GM10266 (cell line): ENCODE measurements around the gene EPS15.
"Not testable (repeated sequence)": the region's sequence is repeated elsewhere in the genome, so short reads cannot be mapped to it uniquely, and the experiment has no call there.

Experiments used
- DNase-seq: peaks from one replicate; pipeline ENCODE4 v3.0.0; 2012; ENCODE audit errors: extremely low spot score
- TF ChIP-seq, protein P1 (sequence below): IDR thresholded peaks from 2 replicates; pipeline ENCODE4 v1.5.1; 2012; ENCODE audit warnings: mild to moderate bottlenecking, low read depth; ENCODE audit not compliant: control insufficient read depth, insufficient read depth; ENCODE audit errors: missing control alignments

The EPS15 gene

DNA sequence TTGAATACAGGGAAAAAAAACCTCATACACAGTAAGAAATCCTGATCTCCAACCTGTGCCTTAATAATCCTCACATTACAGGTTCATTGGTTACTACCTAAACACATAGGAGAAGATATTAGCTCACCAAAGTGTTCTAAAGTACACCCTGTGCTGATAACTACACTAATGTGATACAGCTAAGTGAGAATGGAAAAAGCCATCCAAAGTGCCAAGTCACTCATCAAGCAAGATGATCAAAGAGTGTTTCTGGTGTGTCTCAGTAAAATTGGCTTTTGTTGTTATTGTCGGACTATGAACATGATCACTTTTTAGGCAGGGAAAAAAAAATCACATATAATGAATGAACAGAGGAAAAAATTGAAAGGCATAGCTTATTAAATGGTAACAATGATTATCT, 31.4 kb downstream of the EPS15 start:
- DNase-seq = no peak
- TF ChIP-seq, protein P1, sequence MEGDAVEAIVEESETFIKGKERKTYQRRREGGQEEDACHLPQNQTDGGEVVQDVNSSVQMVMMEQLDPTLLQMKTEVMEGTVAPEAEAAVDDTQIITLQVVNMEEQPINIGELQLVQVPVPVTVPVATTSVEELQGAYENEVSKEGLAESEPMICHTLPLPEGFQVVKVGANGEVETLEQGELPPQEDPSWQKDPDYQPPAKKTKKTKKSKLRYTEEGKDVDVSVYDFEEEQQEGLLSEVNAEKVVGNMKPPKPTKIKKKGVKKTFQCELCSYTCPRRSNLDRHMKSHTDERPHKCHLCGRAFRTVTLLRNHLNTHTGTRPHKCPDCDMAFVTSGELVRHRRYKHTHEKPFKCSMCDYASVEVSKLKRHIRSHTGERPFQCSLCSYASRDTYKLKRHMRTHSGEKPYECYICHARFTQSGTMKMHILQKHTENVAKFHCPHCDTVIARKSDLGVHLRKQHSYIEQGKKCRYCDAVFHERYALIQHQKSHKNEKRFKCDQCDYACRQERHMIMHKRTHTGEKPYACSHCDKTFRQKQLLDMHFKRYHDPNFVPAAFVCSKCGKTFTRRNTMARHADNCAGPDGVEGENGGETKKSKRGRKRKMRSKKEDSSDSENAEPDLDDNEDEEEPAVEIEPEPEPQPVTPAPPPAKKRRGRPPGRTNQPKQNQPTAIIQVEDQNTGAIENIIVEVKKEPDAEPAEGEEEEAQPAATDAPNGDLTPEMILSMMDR = no peak

DNA sequence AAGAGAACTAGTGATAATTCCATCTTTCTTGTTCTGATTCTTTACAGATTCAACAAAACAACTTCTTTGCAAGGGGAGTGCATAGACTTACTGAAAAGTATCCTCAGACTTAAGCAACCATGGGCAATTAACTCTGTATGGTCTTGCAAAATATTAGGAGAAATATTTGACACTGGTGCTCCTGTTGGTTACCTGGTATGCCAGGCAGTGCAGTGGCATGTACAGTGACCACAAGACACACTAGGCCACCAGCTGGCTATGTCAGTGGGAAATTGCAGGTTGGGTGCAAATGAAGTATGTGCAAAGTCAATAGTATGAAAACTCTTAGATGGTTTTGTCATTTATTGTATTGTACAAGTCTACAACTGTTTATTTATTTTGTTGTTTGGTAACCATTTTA, 34.5 kb downstream of the EPS15 start:
- TF ChIP-seq, protein P1 = no peak
- DNase-seq = no peak

DNA sequence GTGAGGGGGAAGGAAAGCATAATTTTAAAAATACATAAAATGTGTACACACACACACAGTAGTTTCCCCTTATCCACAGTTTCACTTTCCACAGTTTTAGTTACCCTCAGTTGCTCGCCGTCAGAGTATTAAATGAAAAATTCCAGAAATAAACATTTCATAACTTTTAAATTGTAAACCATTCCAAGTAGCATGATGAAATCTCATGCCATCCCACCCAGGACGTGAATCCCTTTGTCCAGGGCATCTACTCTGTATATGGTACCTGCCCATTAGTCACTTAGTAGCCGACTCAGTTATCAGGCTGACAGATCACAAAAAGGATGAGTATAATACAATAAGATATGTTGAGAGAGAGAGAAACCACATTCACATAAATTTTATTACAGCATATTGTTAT, 36.2 kb downstream of the EPS15 start:
- TF ChIP-seq, protein P1 = no peak
- DNase-seq = no peak

DNA sequence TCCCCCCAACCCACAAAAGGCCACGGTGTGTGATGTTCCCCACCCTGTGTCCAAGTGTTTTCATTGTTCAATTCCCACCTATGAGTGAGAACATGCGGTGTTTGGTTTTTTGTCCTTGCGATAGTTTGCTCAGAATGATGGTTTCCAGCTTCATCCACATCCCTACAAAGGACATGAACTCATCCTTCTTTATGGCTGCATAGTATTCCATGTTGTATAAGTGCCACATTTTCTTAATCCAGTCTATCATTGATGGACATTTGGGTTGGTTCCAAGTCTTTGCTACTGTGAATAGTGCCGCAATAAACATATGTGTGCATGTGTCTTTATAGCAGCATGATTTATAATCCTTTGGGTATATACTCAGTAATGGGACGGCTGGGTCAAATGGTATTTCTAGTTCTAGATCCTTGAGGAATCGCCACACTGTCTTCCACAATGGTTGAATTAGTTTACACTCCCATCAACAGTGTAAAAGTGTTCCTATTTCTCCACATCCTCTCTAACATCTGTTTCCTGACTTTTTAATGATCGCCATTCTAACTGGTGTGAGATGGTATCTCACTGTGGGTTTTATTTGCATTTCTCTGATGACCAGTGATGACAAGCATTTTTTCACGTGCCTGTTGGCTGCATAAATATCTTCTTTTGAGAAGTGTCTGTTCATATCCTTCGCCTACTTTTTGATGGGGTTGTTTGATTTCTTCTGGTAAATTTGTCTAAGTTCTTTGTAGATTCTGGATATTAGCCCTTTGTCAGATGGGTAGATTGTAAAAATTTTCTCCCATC, 44.0 kb downstream of the EPS15 start:
- DNase-seq = not testable (repeated sequence)

DNA sequence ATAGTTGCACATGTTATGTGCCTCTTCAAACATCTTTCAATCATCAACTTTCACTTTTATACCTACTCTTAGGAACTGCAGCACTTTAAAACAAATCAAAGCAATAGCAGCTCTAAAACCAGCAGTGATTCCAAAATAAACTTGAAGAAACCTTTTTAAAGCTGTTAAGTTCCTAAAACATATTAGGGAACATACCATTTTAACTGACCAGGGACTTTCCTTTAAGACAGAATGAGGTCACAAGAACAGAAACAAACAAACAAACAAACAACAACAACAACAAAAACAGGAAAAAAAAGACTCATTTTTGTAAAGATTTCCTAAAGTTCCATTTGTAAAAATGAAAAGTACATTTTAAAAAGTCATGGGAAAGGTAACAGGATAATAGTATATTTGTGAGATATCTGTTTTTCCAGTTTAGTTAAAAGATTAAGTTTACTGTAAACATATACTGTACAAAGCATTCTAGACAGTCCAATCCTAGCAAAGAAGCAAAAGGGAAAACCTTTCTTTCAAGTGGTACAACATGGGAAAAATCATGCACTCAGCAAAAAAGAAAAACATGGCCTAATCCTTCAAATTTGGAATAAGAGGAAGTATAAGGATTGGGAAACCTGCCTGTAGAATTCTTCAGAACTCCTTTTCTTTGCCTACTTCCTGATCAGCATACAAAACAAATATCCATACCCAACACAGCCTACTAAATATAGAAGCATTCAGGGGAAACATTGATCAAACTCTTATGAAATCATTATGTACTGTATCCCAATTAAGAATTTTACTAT, 45.5 kb downstream of the EPS15 start:
- DNase-seq = no peak
- TF ChIP-seq, protein P1 = no peak

DNA sequence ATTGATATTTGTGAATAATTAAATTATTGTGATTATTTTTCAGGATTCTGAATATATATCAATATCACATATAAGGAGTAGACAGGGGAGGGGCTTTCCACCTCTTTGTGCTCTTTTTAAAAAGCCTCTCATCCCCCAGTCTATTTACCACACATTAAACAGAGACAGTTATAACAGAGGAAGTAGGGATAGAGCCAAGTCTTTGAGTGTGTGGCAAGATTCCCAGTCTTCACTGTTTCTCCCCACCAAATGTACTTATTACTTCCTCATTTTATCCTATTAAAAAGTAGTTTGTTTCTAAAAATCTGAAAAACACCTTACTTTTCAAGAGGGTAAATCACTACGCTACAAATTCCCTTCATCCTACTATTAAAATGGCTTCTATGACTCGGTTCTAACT, 46.7 kb downstream of the EPS15 start:
- TF ChIP-seq, protein P1 = no peak
- no peak for DNase-seq

DNA sequence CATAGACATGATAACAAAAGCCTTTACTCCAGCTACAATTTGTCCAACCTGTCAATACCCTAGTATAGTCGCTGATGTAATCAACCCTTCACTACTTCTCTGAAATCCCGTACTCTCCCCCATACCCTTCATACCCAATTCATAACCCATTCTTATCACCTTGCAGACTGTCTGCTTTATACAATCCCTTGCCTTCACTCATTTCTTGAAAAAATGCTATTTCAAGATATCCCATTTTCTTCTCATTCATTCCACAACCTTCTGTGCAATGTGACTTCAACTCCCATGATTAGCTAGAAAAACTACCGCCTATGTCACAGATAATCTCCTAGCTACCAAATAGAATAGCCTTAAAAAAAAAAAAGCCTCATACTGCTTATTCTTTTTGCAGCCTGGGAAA, 49.5 kb downstream of the EPS15 start:
- TF ChIP-seq, protein P1 = no peak
- no peak for DNase-seq

DNA sequence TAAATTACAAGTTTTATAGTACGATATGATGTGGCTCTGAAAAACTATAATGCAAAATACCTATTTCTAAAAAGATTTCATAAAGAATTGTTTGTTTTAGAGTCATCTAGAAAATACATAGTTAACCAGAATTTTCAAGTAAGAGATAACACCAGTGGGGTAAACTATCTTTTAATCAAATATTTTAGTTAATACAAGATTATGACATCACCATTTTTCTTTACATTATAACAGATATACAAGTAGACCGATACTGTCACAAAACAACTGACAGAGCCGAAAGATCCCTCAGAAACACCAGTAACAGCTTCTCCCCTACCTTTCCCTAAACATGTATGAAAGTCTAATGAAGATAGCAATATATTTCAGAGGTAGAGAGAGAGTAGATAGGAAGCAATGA, 54.2 kb downstream of the EPS15 start:
- DNase-seq = no peak
- TF ChIP-seq, protein P1 = no peak
